GM19328 (cell line): ENCODE results near the gene ERN1.

ENCODE experiments used
- ATAC-seq: cut with Tn5 transposase; IDR thresholded peaks from one replicate; pipeline ENCODE4 v1.9.1; 2021; ENCODE audit warnings: mild to moderate bottlenecking, moderate library complexity; ENCODE audit not compliant: unreplicated experiment

The ERN1 gene

GRCh38 chr17:64113006-64113405 lies 16.9 kb downstream of the ERN1 start:
- ATAC-seq, result no peak

GRCh38 chr17:64111831-64112230 lies 18.1 kb downstream of the ERN1 start:
- ATAC-seq, result no peak

- ATAC-seq, result no peak
These were observed 19.4 kb downstream of the ERN1 start for GRCh38 chr17:64110379-64111152.

GRCh38 chr17:64109400-64109799 lies 20.5 kb downstream of the ERN1 start:
- no peak for ATAC-seq

GRCh38 chr17:64107500-64108236 lies 22.3 kb downstream of the ERN1 start:
- ATAC-seq, result no peak

GRCh38 chr17:64106918-64107317 lies 23.0 kb downstream of the ERN1 start:
- no peak for ATAC-seq

GRCh38 chr17:64103391-64104364 lies 26.3 kb downstream of the ERN1 start:
- no peak for ATAC-seq

GRCh38 chr17:64102627-64103390 lies 27.1 kb downstream of the ERN1 start:
- ATAC-seq, result no peak

GRCh38 chr17:64099543-64099942 lies 30.4 kb downstream of the ERN1 start:
- no peak for ATAC-seq

- ATAC-seq, result no peak
These were observed 32.6 kb downstream of the ERN1 start for GRCh38 chr17:64097196-64097936.

GRCh38 chr17:64096037-64096436 lies 33.9 kb downstream of the ERN1 start:
- ATAC-seq, result no peak

GRCh38 chr17:64095144-64095882 lies 34.6 kb downstream of the ERN1 start:
- no peak for ATAC-seq

- no peak for ATAC-seq
These were observed 35.5 kb downstream of the ERN1 start for GRCh38 chr17:64094412-64094811.

GRCh38 chr17:64092952-64093451 lies 36.9 kb downstream of the ERN1 start:
- ATAC-seq, result no peak

- ATAC-seq, result no peak
These were observed 37.8 kb downstream of the ERN1 start for GRCh38 chr17:64092113-64092512.

GRCh38 chr17:64091571-64091970 lies 38.4 kb downstream of the ERN1 start:
- no peak for ATAC-seq

GRCh38 chr17:64091116-64091515 lies 38.8 kb downstream of the ERN1 start:
- no peak for ATAC-seq

- no peak for ATAC-seq
These were observed 39.8 kb downstream of the ERN1 start for GRCh38 chr17:64090144-64090543.
